LHCN-M2 (cell line): ENCODE measurements around the gene TANGO6. TPM values are rescaled to one million over a fixed set of nuclear protein-coding genes. Genes with fewer than 3 reads are reported as not detected.

Experiments
- DNase-seq: peaks from one replicate; pipeline ENCODE4 v3.0.0-alpha.2; 2012; ENCODE audit warnings: low read depth
- total RNA-seq: library from RNA; depleted of rRNA; stranded (reverse); fragments of >200 nt; gene quantifications from 2 replicates; pipeline ENCODE4 v1.2.3, GENCODE V29; 2014

TANGO6 gene
- total RNA-seq, 1 experiment from 2014 or later, result 14.9 TPM

DNA sequence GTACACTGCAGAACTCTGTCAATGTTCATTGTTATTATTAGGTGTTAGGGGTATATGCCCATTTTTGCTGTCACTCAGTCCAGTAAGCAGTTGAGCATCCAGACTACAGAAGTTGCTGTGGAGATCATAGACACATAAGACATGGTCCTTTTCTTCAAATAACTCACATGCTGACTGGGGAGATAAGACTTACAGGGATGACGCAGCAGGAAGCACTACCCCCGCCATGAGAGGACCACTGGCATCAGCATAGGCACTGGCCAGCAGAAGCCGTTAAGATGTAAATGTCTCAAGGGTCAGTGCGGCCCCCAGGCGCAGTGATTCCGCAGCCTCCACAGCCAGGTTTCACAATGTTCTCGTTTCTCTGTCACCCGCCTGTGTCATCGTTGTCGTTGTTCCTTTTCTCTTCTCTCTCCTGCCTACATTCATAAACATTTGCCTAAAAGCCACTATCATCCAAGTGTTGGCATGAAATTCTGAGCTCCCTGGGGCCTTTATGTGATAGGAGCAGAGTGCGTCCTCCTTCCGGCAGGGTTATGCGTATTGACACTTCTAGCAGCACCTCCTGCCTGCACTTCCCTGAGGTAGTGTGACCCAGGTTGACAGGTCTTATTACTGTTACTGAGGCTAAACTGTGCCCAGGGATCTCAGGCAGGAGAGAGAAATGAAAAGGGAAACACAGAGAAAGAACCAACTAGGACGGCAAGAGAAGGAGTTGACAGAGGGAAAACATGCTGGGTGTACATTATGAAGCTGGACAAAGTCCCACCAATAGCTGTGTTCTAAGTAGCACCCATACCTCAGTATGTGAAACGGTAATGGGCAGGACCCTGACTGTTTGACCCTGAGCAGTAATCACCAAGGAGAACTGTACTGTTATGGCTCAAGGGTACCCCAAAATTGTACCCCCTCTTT is 17.9 kb downstream of the TANGO6 start:
- DNase-seq, result no peak

DNA sequence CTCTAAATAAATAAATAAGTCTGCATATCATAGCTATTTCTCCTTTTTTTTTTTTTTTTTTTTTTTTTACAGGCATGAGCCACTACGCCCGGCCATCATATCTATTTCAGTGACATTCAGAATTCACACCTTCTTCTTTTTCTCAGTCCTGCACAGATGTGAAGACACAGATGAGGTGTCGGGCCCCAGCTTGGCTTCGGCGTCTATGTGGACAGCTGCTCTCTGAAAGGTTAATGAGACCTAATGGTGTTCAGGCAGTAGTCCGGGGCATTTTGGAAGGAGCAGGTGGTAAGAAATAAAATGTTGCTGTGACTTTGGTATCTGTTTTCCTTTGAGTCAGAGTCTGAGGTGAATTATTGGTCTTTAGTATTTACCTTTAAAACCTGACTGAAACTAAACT is 23.6 kb downstream of the TANGO6 start:
- no peak for DNase-seq

DNA sequence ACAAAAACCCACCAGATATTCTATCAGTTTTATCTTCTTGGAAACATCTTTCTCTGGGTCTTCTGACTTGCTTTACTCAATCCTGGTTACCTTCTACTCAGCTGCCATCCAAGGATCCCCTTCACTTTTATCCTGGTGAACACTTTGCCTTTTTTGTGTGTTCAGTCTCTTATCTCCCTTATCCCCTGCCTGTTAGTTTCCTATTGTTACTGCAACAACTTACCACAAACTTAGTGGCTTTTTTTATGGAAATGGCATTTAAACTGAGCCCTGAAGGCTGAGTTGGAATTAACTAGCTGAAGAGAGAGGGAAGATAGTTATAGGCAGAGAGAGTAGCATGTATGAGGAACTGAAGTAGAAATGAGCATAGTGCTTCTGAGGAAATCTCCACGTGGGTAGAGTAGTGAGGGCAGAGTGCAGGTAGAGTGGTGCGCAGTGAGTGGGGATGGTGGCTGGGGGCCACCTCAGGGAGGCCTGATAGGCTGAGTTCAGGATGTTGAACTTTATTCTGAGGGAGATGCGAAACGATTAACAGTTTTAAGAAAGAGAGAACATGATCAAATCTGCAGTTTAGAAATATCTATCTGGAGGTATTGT is 26.3 kb downstream of the TANGO6 start:
- no peak for DNase-seq

DNA sequence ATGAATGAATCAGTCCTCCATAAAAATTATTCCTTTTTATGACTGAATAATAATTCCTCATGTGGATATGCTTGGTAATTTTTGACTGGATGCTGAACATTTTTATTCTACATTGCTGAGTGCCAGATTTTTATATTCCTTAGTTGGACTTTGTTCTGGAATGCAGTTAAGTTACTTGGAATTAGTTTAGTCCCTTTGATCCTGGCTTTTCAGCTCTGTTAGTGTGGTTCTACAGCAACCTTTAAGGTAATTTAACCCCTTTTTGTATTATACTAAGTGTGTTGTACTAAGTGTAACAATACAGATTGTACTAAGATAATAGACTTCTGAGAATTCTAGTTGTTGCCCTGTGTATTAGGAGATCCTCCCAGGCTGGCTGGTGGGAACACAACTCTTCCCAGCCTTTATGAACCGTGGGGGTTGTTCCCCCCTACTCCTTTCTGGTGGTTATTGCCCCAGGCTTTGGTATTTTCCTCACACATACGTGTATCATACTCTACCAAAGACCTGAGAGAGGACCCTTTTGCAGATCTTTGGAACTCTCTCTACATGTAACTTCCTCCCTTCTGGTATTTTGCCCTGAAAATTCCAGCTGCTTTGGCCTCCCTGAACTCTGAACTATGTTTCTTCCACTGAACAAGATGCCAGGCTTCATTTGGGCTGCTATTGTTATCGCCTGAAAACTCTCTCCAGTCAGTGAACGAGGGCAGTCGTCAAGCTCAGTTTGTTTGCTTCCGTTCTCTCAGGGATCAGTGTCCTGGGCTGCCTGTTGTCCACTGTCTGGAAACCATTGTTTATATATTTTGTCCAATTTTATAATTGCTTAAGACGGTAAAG is 30.5 kb downstream of the TANGO6 start:
- DNase-seq, result no peak

DNA sequence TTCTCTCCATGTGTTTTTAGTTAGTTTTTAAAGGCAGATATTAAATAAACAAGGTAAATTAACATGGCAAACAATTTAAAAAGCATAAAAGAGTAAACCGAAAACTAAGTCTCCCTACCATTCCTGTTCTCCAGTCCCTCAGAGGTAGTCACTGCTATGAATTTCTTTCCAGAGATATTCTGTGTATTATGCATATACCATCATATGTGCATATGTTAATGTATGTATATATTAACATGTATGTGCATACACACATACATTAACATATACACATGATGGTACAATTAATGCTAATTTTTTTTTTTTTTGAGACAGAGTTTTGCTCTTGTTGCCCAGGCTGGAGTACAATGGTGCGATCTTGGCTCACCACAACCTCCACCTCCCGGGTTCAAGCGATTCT is 32.5 kb downstream of the TANGO6 start:
- no peak for DNase-seq

DNA sequence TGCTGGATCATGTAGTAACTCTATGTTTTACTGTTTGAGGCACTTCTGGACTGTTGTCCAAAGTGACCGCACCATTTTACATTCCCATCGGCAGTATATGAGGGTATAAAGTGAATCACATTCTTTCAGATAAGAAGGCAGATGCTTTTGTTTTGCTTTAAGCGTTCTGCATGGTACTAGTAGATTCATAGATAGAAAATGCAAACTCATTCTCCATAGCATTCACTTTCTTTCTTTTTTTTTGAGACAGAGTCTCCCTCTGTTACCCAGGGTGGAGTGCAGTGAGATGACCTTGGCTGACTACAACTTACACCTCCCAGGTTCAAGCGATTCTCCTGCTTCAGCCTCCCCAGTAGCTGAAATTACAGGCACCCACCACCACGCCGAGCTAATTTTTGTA is 40.4 kb downstream of the TANGO6 start:
- DNase-seq, result no peak

DNA sequence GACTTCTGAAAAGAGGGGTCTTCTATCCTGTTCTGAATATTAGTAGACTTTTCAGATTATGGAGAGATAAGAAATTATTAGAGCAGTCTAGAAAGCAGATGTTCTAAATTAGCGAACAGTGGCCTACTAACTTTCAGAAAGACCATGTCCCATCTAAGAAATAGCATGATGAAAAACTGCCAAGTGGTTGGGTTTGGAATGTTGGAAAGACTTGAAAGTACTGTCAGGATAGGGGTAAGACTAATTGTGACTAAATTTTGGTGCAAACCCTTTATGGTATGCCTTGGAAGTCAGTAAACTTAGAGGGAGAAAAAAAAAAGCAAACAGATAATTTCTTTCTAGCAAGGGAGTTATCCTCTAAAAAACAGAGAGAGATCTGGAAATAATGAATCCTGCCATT is 41.1 kb downstream of the TANGO6 start:
- no peak for DNase-seq

DNA sequence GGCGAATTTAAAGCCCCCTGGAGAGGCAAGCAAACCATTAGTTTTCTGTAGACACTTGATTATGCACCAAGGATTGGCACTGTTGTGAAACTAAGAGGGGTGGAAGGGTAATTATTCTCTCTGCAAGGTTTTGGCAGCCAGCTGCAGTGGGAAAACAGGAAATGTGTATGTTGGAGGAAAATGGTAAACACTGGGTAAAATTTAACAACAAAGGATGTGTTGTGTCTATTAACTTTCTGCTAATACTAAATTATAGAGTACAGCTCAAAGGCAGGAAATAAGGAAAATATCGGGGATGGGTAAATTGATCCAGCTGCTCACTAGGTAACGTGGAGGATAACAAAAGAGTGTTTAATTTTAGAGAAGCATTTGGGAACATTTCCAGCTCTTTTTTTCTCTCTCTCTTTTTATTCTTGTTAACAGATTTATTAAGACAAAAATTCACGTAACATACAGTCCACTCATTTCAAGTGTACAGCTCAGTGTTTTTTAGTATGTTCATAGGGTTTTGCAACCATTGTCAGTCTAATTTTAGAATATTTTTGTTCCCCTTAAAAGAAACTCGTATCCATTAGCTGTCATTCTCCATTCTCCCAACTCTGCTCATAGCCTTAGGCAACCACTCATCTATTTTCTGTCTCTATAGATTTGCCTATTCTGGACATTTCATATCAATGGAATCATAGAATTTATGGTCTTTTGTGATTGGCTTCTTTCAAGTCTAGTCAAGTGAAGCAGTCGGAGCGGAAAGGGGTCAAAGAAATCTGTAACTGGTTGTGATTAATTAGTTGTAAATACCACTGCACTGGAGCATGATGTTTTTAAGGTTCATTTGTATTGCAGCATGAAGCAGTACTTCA is 41.8 kb downstream of the TANGO6 start:
- no peak for DNase-seq

DNA sequence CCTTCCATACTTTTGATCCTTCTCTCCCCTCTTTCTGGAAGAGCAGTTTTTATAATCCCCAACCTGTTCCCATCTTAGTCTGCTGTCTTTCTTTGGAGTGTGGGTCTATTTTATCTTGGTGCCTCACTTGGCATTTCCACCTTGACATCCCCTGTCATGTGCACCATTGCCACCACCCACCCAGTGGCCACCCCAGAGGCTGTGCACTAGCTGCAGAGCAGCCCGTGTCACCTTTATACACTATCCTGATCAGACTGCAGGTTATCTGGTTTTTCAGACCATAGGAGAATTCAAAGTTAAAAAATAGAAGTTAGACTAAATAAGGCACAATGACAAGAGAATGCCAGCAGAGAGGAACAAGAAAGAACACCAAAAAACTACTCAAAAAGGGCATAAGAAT is 43.8 kb downstream of the TANGO6 start:
- no peak for DNase-seq

DNA sequence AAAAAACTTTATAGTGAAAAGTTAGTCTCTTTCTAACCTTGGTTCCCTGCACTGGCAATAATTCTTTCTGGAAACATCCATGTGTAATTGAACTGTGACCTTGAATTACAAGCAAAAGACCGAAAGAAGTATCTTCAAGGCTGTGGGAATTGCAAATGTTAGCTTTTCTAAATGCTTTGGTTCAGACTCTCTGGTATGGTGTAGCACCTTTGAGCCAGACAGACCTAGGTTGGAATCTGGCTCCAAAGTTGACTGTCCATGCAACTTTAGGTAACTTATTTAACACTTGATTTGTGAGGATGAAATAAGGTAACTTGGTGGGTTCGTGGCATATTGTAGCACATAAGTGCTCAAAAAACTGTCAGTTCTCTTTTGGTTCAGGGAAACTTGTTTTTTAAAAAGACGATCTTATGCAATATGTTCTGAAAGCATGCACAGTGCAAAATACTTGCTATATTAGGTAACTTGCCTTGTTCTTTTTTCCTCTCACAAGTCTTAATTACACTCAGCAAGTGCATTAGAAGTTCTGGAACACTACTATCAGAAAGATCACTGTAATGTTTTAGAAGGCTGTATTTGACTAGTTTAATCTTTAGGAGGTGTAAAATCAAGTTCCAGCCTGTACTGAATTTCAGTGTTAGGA is 46.3 kb downstream of the TANGO6 start:
- no peak for DNase-seq

DNA sequence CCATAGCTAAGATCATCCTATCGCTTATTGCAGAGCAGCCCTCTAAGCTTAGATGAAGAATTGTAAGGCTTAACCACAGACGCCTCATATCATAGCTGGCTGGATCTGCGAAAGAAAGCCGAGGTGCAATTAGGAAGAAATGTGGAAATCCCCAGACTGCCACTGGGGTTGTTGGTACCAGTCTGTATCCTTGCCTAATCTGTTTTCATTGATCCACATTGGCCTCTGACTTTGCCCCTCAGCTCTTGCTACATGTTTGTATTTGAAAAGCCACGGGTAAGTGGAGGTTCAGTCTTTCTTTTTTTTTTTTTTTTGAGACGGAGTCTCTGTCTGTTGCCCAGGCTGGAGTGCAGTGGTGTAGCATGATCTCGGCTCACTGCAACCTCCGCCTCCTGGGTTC is 48.9 kb downstream of the TANGO6 start:
- no peak for DNase-seq

DNA sequence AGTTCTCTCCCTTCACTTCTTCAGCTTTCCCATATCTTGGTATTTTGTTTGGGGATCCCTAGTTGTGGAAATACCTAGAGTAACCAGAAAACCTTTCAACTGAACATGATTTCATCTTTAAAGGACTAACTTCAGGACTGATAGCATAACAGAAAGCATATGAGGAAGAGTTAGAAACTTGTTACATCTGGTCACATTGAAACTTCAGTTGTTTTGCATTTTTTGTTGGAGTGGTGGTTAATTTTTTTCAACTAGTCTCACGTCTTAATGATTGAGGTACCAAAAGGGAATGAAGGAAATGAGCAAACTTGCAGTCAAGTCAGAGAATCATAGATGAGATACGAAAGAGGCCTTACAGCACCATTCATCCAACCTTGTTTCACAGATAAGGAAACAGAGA is 49.6 kb downstream of the TANGO6 start:
- DNase-seq, result no peak

DNA sequence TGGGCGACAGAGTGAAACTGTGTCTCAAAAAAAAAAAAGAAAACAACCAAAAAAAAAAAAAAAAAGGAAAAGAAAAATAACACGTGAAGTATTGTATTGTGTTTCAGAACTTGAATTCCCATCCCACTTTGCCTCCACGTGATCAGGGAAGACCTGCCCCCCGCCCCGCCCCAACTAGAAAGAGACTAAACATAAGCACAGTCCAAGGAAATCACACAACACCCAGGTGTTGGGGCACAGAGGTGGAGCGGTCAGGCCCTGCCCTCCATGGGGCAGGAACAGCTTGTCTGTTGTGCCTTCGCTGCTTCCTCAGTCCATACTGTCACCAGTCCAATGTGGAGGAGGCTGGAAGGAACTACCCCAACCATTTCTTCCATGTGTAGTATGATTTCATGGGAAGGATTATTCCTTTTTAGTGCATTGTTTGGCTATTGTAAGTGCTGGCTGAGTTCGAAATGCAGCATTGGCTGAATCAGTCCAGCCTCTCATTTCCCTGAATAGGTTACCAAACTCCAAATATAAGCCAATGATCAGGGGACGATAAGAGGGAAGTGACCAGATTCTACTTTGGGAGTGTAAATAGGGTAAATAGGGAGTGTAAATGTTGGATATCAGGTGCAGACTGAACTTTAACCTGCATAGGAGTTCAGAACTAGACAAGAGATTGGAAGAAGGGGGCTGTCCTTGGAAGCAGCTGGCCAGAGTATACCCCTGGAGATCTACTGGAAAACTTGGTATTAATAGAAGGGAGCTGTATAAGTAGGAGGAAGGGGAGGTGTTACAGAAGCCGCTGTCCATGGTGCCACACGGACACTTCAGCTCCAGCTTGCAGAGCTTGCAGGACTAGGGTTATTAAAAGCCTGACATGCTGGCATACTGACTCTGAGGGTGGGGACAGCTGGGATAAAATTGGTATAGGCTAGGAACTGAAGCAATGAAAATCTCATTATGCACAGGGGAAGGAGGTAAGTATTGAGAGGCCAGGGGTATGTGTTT is 50.7 kb downstream of the TANGO6 start:
- peak; percentile 10 for DNase-seq

DNA sequence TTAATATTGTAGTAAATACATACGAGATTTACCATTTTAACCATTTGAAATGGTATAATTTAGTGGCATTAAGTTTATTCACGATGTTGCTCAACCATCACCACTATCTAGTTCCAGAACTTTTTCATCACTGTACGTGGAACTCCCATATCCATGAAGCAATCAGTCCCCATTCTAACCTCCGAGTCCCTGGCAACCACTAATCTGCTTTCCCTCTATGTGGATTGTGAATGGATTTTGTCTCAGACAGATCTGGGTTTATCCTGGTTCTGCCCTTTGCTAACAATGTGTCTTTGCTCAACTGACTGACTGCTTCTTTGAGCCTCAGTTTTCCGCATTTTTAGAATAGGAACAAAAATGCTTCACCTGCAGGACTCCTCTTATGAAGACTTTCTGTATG is 51.4 kb downstream of the TANGO6 start:
- DNase-seq, result no peak

DNA sequence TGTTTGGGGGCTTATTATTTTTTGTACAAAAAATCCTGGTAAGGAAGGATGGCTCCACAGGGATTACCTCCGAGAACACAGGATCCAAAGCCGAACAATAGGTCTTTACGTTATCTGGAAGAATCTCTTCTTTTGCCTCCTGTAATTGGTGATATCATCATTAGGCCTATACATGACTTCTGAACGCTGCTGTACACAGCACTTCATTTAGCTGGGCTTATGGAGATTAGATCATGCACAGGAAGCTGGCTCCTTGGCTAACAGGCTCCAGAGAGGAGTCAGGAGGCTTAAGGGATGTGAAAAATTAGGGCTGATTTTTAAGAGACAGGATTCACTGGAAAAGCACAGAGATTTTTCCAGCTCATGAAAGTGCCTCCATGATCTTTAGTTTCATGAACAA is 54.7 kb downstream of the TANGO6 start:
- DNase-seq, result no peak

DNA sequence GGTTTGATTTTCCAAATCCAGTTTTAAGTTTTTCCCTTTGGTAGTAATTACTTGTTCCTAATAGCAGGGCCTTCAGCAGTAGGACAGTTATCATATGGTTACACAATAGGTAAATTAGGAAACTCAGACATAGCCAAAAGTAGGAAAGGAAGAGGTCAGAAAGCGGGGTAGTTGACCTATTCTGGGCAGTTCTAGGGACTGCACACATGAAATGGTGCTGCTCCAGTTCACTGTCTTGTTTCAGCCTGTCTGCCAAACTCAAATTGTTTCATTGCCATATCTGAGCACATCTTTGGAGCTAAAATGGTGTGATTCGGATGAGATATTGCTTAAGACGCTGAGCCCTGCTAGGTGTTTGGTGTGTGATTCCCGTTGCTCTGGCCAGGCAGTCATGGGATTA is 56.7 kb downstream of the TANGO6 start:
- no peak for DNase-seq

DNA sequence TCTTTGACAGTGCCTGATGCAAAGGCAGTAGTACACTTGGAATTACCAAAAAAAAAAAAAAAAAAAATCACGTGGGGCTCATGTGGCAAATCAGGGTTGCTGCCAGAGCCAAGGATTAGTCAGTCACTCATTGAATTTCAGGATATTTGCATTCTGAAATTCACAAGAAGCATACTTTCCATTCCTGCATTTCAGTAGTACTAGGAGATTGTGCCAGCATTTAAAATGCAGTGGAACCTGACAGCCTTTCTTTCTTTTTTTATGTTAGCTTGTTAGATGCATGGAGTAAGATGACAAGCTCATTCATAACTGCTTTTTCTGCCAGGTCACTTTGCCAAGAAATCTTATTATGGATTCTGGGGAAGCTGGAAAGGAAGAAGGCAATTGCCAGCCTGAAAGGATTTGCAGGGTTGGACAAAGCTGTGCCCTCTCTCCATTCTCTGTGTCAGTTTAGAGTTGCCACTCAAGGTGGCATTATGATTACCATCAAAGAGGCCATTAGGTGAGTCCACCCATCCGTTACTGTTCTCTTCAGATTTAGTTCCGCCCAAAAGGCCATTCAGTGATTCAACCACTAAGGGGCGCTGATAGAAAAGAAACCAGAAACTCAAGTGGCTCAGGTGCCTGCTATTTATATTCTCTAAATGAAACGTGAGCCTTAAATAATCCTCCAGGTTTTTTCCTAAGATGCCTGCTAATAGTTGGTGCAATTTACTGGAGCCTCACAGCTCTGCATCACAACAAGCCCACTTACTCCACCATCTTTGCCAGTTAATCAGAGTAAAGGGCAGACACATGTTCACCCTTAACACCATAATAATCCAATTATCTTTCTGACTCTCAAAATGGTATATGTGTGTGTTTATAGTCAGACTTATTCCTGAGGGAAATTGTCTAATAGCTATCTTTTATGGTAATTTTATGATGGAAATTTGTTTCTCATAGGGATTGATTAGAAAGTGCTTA is 59.0 kb downstream of the TANGO6 start:
- DNase-seq, result peak; percentile 42

DNA sequence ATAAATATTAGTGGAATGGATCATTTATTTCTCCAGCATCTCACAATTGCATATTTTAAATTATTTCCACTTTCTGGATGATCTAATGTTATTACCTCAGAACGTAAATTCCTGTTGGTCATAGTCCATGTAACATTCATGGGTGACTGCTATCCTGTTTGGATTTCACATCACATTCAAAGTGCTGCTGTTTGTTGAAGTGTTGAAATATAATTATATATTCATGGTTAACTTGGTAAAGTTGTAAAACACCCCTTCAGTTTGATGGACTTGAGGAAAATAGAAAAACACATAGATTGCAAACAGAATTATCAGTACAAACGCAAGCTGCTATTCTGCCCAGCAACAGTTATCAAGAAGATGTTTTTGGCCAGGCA is 59.6 kb downstream of the TANGO6 start:
- no peak for DNase-seq
